Mesenteric fat pad (tissue), 1 donor: ENCODE data around the gene ATP6AP2. TPM values are rescaled to one million over a fixed set of nuclear protein-coding genes. Genes with fewer than 3 reads are reported as not detected.

Experiments
- DNase-seq: peaks from one replicate; pipeline ENCODE4 v3.0.0-alpha.2; 2020; ENCODE audit warnings: low spot score
- total RNA-seq: library from RNA; stranded (reverse); fragmentation: NEBNext Ultra II Directional; extraction: Animal tissue kit (Norgen Biotek cat#: 25700); gene quantifications from one replicate; pipeline ENCODE4 v1.2.1, GENCODE V29; 2021
- donor health status: DM: yes; HTN: yes; CAD: no.

The ATP6AP2 gene
- total RNA-seq, 1 donor from 2014 or later: 112 TPM

DNA sequence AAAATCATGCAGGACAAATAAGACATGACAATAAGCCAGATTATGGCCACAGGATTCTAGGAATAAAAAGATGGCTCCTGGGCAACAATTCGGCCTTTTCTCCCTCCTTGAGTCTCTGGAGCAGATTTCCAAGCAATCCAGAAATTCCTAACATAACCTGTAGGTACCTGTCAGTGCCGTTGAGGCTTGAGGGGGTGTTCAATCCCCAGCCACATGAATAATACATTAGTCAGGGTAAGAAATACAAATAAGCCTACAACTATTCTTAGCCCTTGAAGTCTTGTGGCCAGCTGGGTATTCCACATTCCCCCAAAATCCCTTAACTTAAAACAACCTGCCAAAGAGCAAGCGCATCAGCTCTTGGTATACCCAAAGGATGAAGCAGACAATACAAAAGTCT lies 56.9 kb downstream of the ATP6AP2 start:
- DNase-seq: no peak

DNA sequence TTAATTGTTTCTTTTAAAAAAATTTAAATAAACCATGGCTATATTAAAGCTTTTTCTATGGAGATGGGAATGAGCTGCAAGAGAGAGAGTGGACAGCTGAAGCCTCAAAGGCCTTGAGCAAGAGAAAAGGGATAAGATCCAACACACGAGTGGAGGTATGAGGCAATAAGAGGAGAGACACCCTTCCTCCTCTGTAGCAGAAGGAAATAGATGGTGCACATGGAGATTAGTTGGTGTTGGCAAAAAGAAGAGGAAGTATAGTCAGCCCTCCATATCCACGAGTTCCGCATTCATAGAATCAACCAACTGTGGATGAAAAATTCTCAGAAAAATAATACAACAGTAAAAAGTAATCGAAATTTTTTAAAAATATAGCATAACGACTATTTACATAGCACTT lies 63.4 kb downstream of the ATP6AP2 start:
- DNase-seq: no peak

DNA sequence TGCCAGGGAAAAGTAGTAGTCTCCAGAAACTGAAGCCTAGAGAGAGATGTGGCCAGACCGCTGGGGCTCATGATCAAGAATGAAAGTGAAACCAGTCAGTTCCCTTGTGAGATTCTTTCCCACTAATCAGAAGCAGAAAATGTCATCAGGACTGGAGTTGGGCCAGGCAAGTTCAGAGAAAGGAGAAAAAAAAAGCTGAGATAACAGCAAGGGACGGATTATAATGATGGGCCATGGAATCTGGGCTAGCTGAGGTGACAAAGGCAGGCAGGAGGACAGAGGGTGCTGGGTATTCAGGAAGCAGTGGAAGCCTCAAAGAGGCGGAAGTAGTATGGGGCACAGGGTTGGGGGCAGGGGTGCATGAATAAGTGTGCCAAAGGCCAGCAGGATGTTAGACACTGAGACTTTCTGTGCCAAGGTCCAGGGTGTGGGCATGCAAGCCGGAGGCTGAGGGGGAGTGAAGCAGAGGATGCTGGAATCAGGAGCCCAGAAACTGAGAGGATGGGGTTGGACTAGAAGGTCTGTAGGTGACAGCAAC lies 64.1 kb downstream of the ATP6AP2 start:
- no peak for DNase-seq

DNA sequence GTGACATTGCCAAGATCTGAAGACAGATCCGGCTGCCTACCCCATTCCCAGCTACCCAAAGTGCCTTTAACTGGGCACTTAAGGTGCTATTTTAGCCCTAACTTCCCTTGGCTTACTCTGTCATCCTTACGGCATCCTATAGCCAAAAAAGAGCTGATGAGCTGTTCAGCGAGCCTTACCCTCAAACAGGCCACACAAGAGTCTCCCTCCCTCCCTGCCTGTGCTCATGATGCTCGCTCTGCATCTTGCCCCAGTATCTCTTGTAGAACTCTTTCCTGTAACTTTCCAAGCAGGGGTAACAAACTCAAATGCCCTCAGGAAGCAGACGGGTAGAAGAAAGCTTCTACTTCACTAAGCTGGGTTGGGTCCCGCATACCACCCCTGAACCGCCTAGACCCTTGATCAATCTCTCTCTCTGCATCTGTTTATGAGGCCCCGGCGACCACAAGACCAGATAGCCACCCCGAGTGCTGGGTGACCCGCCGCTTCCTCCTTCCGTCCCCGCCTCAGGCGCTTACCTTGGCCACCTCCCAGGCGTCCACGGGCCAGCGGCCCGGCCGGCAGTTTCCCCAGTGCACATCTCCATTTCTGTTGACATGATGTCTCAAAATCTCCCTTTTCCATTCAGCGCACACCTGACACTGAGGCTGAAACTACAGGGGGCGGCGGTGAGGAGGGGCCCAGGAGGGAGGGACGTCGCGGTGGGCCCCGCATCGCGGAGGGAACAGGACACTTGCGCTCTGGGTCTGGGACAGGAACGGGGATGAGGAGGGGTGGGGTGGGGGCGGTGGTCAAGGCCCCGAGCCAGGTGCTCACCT lies 65.9 kb downstream of the ATP6AP2 start:
- DNase-seq: no peak

DNA sequence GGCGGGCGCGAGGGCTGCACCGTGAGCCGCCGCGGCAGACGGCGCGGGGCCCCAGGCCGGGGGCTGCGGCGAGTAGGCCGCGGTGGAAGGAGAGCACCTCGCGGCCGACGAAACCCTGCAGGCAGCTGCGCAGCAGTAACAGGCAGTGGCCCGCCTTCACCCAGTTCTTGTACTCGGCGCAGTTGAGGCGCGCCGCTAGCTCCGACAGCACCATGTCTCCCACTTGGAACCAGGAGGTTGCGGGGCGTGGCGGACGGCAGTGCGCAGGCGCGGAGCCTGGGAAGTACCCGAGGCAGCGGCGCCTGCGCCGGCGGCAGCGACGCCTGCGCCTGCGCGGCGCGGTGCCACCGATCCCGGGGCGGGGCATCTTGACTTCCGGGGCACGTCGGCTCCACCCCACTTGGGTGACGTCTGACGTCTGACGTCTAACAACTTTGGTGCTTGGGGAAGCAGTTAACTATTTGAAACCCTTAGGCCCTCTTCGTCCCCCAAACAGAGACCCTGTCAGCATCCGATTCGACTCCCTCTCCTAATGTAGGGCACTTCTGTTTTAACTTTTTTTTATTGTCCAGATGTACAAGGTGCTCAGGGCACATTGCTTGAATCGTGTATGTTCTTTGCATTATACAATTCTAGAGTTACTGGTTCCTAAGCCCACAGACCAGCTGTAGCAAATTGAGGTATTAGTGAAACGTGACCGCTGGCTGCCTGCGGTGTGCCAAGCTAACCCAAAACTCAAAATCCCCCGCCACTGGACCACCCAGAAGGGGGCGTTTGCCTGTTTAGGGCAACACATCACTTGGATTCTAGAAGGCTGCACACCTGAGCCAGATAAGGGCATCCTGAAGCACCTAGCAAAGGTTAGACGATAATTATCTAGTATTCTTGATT lies 66.8 kb downstream of the ATP6AP2 start, which contains the start of gene CXorf38:
Gene CXorf38, minus strand, starts transcription at position 255 of the 891 bp plus-strand sequence. Its CDS starts 41 bp downstream, at position 214.
- peak; percentile 98 for DNase-seq

DNA sequence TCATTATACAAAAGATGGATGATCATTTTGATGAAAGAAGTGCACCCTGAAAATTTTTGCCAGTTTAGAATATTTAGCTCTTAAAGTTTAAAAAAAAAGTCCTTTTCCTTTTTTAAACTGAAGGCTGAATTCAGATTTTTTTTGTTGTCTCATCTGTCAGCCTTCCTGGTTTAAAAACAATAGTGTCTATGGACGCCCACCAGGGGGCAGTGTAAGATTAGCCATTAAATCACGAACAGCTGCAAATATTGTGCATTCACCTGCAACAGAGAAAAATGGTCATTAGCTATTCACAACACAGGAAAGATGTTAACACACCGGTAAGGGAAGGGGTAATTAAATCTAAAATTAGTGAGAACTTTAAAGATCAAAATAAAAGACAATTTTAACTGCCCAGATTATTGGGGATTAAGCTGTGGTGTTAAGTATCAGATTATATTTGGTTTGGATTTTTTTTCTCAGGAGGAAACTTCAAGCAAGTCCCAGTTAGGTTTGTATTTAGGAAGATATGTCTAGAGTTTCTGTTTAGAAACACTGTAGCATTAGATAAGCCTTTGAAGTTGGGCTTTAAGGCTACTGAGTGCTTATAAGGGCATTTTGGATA lies 71.0 kb downstream of the ATP6AP2 start:
- DNase-seq: no peak

DNA sequence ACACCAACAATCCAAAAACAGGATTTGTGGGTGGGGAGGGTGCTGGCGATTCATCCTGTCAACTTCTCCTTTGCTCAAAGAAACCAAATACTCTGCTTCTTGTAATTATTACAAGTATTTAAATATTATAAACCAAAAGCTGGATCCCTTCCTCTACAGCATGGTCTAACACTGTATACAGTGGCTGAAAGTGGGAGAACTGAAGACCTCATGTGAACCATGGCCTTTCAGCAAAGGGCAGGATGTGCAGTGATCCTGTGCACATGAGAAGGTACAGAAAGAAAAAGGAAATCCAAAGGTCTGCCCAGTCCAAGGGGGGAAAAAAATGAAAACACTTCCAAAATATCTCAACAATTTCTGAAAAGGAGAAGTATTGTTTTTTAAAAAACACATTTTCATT lies 71.9 kb downstream of the ATP6AP2 start:
- no peak for DNase-seq

DNA sequence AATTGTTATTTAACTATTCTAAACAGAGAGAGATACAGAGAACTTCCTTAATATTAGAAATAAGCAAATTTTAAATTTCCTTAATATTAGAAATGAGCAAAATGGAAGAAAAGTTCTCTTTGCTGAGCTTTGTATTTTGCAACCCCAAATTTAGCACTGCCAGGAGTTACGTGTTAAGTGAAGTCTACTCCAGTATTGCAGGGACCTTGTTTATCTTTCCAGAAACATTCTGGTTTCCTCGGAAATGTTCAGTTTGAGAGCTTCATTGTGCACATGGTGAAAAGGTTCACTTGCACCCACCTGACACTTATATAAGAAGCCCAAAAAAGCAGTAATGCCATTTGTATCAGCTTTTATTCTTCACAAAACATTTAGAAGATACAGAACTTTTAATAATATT lies 72.8 kb downstream of the ATP6AP2 start:
- DNase-seq: no peak

Other genes with a start within 250 kb of the ATP6AP2 start
- not detected for gene MPC1L, start 42.5 kb downstream of the ATP6AP2 start, total RNA-seq
- 14.0 TPM for gene CXorf38, start 66.6 kb downstream of the ATP6AP2 start, total RNA-seq
- gene MED14, start 154.6 kb downstream of the ATP6AP2 start, total RNA-seq: 29.4 TPM